Myocyte (in vitro differentiated cells): ENCODE measurements around the gene PRSS1. TPM values are rescaled to one million over a fixed set of nuclear protein-coding genes. Genes with fewer than 3 reads are reported as not detected.
"Not testable (repeated sequence)": the region's sequence is repeated elsewhere in the genome, so short reads cannot be mapped to it uniquely, and the experiment has no call there.

Experiments
- DNase-seq: peaks from one replicate; pipeline ENCODE4 v3.0.0-alpha.2; 2012; ENCODE audit warnings: low read depth
- total RNA-seq: library from RNA; depleted of rRNA; stranded (reverse); fragments of >200 nt; gene quantifications from 2 replicates; pipeline ENCODE4 v1.2.3, GENCODE V29; 2014

The PRSS1 gene
- total RNA-seq, 1 donor from 2014 or later: not detected

DNA sequence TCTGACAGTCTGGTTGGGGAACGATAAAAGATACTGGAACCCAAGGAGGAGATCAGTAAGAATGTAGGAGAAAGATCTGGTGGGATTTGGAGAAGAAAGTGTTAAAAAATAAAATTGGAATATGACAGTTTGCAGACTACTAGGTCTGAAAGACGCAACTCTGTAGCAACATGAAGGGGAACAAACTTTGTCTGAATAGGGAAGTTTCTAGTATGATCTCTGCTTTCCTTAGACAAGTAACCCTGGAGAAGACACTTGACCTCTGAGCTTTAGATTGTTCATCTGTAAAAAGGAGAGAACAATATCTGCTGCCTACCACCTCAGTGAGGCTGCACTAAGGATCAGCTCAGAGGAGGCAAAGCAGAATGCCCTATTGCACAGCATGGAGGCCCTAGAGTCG is 3.0 kb upstream of the PRSS1 start:
- DNase-seq: no peak

DNA sequence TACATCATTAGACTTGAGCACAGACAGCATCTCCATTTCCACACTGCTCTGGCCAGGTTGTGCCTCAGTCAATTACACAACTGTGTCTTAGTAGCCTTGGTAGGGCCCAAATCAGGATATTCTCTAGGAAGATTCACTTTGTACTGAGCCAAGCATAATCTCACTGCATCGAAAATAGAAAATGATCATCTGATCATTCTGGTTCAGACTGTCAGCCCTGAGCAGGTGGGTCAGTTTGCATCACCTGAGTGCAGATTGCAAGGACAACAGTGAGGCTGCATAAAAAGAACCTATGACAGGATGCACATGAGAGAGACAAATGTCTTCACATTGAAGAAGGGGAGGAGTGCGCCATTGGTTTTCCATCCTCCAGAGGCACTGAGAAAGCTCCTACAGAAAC is 862 bp upstream of the PRSS1 start:
- not testable (repeated sequence) for DNase-seq

DNA sequence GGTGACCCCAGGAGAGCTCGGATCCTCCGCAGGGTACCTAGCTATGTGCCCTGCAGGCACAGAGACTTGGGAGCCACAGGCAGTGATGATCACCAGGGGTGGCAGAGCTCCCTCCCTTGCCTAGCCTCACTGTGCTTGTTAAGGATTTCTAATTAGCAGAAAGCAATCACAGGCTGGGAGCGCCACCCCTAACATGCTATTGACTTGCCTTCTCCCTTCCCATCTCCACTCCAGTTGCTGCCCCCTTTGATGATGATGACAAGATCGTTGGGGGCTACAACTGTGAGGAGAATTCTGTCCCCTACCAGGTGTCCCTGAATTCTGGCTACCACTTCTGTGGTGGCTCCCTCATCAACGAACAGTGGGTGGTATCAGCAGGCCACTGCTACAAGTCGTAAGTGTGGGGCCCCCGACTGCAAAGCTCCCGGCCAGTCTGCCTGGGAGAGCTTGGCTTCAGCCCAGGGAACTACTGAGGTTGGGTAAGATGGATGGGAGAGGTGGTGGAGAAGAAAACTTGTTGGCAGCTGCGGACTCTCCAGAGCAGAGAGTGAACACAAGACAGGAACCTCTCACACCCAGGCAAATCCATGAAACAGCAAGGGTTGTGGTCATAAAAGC is 1.2 kb downstream of the PRSS1 start:
- no peak for DNase-seq

DNA sequence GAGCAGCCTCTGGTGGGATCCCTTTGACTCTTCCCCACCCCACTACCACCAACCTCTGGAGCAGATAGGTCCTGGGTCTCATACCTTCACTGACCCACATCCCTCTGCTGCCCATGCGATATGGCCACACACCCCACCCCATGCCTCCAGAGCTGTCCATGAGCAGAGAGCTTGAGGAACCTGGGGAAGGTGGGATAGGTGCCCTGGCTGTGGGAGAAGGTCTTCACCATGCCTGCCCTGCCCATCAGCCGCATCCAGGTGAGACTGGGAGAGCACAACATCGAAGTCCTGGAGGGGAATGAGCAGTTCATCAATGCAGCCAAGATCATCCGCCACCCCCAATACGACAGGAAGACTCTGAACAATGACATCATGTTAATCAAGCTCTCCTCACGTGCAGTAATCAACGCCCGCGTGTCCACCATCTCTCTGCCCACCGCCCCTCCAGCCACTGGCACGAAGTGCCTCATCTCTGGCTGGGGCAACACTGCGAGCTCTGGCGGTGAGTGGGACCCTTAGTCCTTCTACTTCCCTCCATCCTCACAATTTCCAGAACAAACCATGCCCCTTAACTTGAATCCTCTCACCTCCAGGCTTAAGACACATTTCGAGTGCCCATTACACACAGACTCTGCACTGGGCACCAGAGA is 2.4 kb downstream of the PRSS1 start:
- not testable (repeated sequence) for DNase-seq

DNA sequence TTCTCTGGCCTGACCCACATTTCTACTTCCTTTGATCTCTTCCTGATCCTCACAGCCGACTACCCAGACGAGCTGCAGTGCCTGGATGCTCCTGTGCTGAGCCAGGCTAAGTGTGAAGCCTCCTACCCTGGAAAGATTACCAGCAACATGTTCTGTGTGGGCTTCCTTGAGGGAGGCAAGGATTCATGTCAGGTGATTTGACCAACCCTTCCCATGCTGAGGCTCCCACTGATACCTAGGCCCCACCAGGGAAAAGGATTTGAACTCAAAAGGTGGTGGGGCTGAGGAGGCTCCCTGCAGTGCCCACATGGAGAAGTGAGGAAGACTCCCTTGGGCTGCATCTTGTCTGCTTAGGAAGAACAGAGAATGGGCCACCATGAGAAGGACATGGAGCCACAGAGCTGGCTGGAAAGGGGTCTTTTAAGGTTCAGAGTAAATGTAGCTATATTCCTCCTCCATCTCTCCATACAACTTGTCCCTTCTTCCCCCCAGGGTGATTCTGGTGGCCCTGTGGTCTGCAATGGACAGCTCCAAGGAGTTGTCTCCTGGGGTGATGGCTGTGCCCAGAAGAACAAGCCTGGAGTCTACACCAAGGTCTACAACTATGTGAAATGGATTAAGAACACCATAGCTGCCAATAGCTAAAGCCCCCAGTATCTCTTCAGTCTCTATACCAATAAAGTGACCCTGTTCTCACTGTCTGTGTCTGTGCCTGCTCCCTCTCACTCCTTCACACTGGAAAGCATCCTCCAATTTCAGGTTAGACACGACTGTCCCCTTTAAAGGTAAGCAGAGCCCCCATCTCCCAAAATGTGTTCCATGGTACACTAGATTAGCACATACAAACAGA is 3.3 kb downstream of the PRSS1 start:
- no peak for DNase-seq

DNA sequence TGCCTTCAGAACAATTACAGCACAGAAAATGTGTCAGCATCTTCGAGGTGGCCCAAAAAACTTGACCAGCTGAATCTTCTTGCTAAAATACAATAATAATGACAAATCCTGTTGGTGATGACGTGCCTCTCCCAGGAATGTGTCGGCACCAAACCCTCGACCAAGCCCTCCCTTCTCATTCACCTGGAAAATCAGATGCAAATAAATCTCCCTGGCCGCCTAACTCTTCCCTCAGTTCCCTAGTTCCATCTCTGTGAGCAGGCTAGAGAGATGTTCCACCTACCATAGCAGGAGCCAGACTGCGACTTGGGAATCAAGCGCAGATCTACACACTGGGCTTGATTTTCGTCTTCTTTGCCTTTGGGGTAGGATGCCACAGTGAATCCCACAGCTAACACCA is 4.1 kb downstream of the PRSS1 start:
- DNase-seq: no peak

DNA sequence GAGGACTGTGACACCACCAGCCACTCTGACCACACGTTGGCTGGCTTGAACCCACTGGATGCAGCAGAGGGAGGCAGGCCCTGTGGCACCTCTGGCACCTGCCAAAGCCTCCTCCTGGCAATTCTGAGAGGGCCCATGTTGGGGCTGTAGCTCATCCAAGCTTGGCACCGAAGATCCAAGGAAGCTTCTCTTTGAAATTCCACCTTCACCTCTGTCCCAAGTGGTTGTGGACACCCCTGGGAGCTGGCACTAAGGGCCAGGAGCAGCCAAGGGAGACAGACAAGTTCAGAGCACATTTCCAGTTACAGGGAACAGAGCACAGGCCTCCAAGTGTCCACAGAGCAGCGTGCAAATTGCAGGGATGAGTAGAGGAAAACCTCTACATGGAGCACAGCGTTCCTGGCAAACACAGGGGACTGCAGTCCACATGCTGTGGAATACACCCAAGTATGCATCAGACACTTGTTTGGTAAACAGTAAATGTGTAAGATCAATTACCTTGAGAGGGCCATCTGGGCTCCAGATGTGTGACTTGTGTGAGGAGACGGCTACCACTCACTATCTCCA is 4.7 kb downstream of the PRSS1 start:
- not testable (repeated sequence) for DNase-seq

DNA sequence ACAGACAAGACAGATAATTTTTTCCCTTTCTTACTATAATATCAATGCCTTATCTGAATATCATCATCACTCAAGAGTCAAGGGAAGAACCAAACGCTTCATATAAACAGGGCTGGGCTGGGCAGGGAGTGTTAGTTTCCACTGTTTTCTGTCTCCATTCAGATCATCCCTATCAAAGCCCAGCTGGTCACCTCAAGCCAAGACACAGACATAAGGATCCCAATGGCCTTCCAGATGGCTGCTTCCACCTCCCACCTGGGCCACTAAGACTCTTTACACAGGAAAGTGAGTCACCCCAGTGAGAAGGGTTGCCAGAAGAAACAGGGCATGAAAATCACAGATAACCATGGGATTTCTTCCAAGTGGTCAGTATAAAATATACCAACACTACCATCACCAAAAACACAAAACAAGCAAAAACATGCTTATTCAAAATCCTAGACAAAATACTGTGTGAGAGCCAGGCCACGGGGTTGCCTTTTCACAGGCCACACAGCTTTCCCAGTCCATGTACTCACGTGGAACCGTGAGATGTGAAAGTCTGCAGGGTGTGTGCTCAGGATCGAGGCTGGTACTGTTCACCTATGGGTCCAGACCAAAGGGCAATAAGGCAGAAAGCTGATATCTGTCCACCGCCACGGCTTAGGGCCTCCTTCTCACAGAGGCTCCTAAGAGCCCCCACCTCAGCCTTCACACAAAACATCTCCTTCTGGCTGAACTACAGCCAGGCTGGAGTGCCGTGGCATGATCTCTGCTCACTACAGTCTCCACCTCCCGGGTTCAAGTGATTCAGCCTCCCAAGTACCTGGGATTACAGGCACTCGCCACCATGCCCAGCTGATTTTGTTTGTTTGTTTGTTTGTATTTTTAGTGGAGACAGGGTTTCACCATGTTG is 5.7 kb downstream of the PRSS1 start:
- DNase-seq: no peak

DNA sequence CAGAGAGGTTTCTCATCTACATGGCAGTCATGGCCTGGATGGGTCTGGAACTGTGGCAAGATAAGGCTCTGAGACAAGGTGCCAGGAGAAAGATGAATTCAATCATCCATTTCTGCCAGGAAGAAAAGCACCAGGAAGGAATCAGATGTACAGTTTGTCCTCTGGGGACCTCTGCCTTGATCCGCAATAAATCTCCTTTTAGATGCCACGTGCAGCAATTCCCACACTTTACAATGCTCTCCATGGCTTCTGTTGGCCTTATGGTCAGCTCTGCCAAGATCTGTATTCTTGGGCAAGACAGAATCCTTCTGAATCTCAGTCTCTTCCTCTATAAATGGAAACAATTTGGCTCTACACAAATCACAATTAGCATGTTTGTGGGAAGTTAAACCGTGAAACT is 9.0 kb downstream of the PRSS1 start:
- DNase-seq: not testable (repeated sequence)

DNA sequence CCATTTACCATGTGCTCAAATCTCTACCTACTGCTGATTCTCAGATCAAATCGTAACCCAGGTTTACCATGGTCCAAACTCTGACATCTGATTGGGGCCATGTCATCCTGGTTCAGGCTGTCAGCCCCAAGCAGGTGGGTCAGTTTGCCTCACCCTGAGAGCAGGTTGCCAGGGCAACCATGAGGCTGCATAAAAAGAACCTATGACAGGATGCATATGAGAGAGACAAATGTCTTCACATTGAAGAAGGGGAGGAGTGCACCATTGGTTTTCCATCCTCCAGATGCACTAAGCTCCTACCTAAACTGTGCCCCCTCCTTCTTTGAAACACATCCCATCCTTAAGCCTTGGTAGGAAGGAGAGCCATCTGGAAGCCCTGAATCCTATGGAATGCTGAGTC is 10.2 kb downstream of the PRSS1 start:
- DNase-seq: no peak

DNA sequence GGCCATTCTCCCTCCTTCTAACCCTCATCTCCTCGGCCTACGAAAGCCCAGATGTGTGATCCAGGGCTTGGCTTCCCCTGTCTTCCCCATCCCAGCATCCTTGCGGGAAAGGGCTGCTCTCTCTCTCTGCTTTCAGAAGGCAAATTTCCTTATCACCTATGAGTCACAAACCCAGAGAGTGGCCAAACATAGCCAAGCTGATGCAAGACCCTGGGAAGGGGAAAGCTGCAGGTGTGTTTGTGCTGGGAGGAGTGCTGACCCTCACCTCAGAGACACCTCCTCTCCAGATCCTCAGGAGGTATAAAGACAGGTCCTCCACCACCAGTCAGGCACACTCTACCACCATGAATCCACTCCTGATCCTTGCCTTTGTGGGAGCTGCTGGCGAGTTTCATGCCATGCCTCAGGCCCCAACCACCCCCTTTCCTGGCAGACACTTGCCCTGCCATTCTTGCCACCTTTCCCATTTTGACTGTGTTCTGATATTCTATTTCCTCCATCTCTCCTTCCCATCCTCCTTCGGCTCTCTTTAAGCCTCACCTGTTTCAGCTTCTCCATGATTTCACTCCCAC is 10.9 kb downstream of the PRSS1 start:
- DNase-seq: no peak

DNA sequence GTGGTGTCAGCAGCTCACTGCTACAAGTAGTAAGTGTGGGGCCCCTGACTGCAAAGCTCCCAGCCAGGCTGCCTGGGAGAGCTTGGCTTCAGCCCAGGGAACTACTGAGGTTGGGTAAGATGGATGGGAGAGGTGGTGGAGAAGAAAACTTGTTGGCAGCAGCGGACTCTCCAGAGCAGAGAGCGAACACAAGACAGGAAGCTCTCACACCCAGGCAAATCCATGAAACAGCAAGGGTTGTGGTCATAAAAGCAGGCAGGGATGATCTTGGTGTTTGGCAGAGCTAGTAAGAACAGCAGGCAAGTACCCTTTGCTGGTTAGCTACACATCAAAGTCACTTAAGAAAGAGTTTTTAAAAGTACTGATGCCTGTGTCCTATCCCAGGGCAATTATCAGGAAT is 12.3 kb downstream of the PRSS1 start:
- DNase-seq: not testable (repeated sequence)

DNA sequence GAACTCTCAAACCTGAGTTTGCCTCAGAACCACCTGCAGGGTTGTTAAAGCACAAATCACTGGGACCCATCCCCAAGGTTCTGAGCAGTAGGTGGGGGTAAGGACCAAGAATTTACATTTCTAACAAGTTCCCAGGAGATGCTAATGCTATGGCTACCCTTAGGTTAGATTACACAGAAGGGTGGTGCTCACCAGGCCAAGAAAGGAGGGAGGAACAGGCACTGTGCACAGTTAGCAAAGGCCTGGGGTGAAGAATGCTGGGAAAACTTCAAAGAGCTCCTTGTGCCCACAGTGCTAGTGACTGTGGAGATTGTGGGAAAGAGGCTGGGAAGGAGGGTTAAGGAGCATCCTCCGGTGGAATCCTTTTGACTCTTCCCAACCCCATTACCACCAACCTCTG is 12.8 kb downstream of the PRSS1 start:
- no peak for DNase-seq

DNA sequence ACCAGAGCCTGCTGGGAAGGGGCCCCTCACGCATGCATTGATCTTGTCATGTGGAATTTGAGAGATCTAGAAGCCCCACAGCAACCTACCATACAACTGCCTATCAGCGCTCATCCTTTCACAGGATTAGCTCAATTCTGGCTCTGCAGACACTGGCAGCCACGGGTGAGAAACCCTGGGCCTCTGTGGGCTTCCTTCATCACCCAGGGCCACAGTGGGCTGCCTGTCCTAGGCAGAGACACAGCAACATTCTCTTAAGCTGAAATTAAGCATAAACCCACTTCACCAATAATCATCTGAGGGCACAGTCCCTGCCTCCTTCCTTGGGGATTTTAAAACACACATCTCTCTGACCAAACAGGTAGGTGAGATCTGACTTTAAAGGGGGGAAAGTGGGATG is 18.2 kb downstream of the PRSS1 start:
- DNase-seq: no peak

DNA sequence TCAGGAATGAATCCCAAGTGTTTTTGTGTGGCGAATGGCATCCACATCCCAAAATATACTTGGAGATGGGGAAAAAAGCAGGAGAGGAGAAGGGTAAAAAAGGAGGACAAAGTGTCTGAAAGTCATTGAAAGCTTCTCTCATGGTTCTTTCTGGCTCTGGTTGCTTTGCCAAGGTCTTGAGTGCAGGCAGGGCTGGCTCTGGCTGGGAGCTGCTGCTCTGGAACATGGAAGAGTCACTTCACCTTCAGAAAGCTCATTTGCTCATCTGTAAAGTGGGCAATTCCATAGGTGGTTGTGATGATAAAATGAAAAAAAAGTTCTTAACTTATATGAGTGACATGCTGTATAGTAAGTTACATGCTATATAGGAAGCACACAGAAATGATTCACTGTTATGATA is 18.6 kb downstream of the PRSS1 start:
- DNase-seq: no peak

DNA sequence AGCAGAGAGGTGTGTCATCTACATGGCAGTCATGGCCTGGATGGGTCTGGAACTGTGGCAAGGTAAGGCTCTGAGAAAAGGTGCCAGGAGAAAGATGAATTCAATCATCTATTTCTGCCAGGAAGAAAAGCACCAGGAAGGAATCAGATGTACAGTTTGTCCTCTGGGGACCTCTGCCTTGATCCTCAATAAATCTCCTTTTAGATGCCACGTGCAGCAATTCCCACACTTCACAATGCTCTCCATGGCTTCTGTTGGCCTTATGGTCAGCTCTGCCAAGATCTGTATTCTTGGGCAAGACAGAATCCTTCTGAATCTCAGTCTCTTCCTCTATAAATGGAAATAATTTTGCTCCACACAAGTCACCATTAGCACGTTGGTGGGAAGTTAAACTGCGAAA is 19.6 kb downstream of the PRSS1 start:
- not testable (repeated sequence) for DNase-seq

DNA sequence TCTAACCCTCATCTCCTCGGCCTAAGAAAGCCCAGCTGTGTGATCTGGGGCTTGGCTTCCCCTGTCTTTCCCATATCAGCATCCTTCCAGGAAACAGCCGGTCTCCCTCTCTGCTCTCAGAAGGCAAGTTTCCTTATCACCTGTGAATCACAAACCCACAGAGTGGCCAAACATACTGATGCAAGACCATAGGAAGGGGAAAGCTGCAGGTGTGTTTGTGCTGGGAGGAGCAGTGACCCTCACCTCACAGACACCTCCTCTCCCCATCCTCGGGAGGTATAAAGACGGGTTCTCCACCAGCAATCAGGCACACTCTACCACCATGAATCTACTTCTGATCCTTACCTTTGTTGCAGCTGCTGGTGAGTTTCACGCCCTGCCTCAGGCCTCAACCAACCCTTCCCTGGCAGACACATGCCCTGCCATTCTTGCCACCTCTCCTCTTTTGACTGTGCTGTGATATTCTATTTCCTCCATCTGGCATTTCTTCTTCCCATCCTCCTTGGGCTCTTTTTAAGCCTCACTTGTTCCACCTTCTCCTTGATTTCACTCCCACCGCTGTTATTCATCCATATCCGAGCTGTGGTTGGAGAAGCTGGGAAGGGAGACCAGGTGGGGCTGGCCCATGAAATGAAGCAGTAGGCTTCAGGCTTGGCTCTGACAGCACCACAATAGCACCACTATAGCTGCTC is 21.5 kb downstream of the PRSS1 start, which contains the start of gene PRSS2:
Gene PRSS2, plus strand, starts transcription at position 310 of the 692 bp plus-strand sequence. Its CDS starts 13 bp downstream, at position 323.
- DNase-seq: no peak

DNA sequence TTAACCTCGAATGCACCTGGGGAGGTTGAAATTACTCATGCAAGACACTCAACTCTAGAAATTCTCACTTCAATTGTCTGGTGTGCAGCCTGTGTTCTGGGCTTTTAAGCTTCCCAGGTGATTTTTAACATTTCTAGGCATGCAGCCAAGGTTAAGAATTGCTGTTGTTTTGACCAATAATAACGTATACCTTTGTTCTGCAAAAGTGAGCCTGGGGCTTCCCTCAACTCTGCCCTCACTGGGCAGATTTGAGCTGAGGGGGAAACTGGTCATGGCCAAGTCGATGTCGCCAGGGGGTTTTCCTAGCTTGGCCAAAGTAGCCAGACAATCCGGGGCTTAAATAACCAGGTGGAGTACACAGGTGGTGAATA is 22.1 kb downstream of the PRSS1 start:
- no peak for DNase-seq

DNA sequence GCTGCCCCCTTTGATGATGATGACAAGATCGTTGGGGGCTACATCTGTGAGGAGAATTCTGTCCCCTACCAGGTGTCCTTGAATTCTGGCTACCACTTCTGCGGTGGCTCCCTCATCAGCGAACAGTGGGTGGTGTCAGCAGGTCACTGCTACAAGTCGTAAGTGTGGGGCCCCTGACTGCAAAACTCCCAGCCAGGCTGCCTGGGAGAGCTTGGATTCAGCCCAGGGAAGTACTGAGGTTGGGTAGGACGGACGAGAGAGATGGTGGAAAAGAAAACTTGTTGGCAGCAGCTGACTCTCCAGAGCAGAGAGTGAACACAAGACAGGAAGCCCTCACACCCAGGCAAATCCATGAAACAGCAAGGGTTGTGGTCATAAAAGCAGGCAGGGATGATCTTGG is 22.8 kb downstream of the PRSS1 start:
- no peak for DNase-seq

DNA sequence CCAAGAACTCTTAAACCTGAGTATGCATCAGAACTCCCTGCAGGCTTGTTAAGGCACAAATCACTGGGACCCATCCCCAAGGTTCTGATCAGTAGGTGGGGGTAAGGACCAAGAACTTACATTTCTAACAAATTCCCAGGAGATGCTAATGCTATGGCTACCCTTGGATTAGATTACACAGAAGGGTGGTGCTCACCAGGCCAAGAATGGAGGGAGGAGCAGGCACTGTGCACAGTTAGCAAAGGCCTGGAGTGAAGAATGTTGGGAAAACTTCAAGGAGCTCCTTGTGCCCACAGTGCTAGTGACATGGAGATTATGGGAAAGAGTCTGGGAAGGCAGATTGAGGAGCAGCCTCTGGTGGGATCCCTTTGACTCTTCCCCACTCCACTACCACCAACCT is 23.4 kb downstream of the PRSS1 start:
- DNase-seq: no peak
